Panc1 (cell line): ENCODE measurements around the gene PLBD2. TPM values are rescaled to one million over a fixed set of nuclear protein-coding genes. Genes with fewer than 3 reads are reported as not detected.

Experiments
- ATAC-seq: fragments of 200-7000 bp; cut with Tn5 transposase; 2 replicates; pipeline ENCODE4 v1.9.1; 2020; ENCODE audit warnings: mild to moderate bottlenecking, moderate library complexity
- BruUV-seq: library from RNA; stranded (reverse); fragments of 400-500 nt; replicated peaks from 2 replicates; lab custom pipeline; 2021; lab: Mats Ljungman, UMichigan
- CTCF ChIA-PET: fragments of 300-600 bp; sonication (Branson Sonifier 250); formaldehyde crosslinking; loops from one replicate; lab custom pipeline; 2022; ENCODE audit warnings: antibody characterized with exemption; lab: Charles Lee
- POLR2A ChIA-PET: fragments of 300-600 bp; sonication (Branson Sonifier 250); formaldehyde crosslinking; loops from one replicate; lab custom pipeline; 2022; ENCODE audit warnings: antibody characterized with exemption; lab: Charles Lee
- DNase-seq: peaks from one replicate; pipeline ENCODE4 v3.0.0-alpha.2; 2010; ENCODE audit warnings: low read depth, low spot score
- H3K27ac ChIP-seq: 2 replicates; pipeline ENCODE4 v1.5.1; 2011; ENCODE audit warnings: mild to moderate bottlenecking, low read length, inconsistent platforms
- H3K27me3 ChIP-seq: fragments of 200-500 bp; sonication (Bioruptor generic); 2 replicates; pipeline ENCODE4 v1.6.0; 2014; ENCODE audit warnings: low read length, inconsistent platforms; ENCODE audit not compliant: control insufficient read depth, insufficient read depth
- H3K36me3 ChIP-seq: fragments of 200-500 bp; sonication (Bioruptor generic); 2 replicates; pipeline ENCODE4 v1.5.1; 2014; ENCODE audit warnings: inconsistent platforms, mild to moderate bottlenecking, low read length, moderate library complexity; ENCODE audit not compliant: control insufficient read depth, insufficient read depth
- H3K4me1 ChIP-seq: 2 replicates; pipeline ENCODE4 v1.5.1; 2011; ENCODE audit warnings: inconsistent platforms, mild to moderate bottlenecking, low read length, moderate library complexity; ENCODE audit not compliant: control insufficient read depth, insufficient read depth
- H3K4me3 ChIP-seq, 2 experiments: 2 replicates each; pipeline ENCODE4 v1.5.1; 2011 to 2012; ENCODE audit warnings: low read depth in 2 of 2, low read length in 2 of 2, mild to moderate bottlenecking in 2 of 2, inconsistent platforms in 1 of 2, moderate library complexity in 1 of 2
- H3K9me3 ChIP-seq: fragments of 200-500 bp; sonication (Bioruptor generic); 2 replicates; pipeline ENCODE4 v1.5.1; 2014; ENCODE audit warnings: low read depth, mild to moderate bottlenecking, inconsistent platforms, low read length, moderate library complexity; ENCODE audit not compliant: control insufficient read depth, insufficient read depth
- POLR2AphosphoS5 ChIP-seq: IDR thresholded peaks from 2 replicates; pipeline ENCODE4 v1.6.1; 2012; ENCODE audit warnings: mild to moderate bottlenecking, low read depth, low read length, moderate library complexity
- REST ChIP-seq, 2 experiments: IDR thresholded peaks; 2 replicates each; pipeline ENCODE4 v1.6.1; 2011 to 2012; ENCODE audit warnings: low read depth in 2 of 2, control low read depth in 1 of 2, low read length in 1 of 2, mild to moderate bottlenecking in 1 of 2, moderate library complexity in 1 of 2; ENCODE audit not compliant: insufficient read depth in 1 of 2
- SIN3A ChIP-seq: IDR thresholded peaks from 2 replicates; pipeline ENCODE4 v1.6.1; 2012; ENCODE audit warnings: low read depth, mild to moderate bottlenecking, low read length, moderate library complexity, borderline replicate concordance; ENCODE audit not compliant: insufficient read depth
- TCF7L2 ChIP-seq: IDR thresholded peaks from 2 replicates; pipeline ENCODE4 v1.6.1; 2011; ENCODE audit warnings: mild to moderate bottlenecking, low read depth, low read length, inconsistent platforms
- in situ Hi-C: cut with HindIII; loops from 2 replicates; pipeline ENCODE4 v1.10.0; 2016; ENCODE audit warnings: low sequenced_read_pairs, low pct_unique_long_range_greater_than_20kb
- intact Hi-C: fragments of 100-400 bp; cut with micrococcal nuclease; formaldehyde crosslinking; loops from one replicate; pipeline ENCODE4 v1.10.0; 2022; ENCODE audit not compliant: unreplicated experiment
- total RNA-seq: library from RNA; stranded (reverse); gene quantifications from one replicate; pipeline ENCODE4 v1.2.1, GENCODE V29; 2021; ENCODE audit not compliant: unreplicated experiment
- TF ChIP-seq, protein P1 (sequence below): fragments of 450-650 bp; IDR thresholded peaks from 2 replicates; pipeline ENCODE4 v1.5.1; 2017; ENCODE audit warnings: mild to moderate bottlenecking

Gene PLBD2
- total RNA-seq, 1 experiment from 2014 or later: 69.7 TPM

GRCh38 chr12:113325916-113326315, 32.5 kb upstream of the PLBD2 start:
- Histone ChIP-seq H3K36me3 (no peaks in the 10 kb centered on the region), H3K27me3 (no peaks in the 10 kb centered on the region), H3K4me3 (no peak overlapping the region), H3K9me3 (no peaks in the 10 kb centered on the region), H3K4me1 (peaks cover 3% of the 10 kb centered on the region; the same call in 1 of the 2 replicates), H3K27ac (no peak overlapping the region)
- no peak for TF ChIP-seq POLR2AphosphoS5
- TF ChIP-seq SIN3A: no peak
- no peak for TF ChIP-seq TCF7L2
- TF ChIP-seq REST (IDR thresholded peaks at IDR 0.05; ENCODE audit: insufficient read depth in 1 of 2, low read depth in 2 of 2, low read length in 1 of 2): no peak
- TF ChIP-seq, protein P1, sequence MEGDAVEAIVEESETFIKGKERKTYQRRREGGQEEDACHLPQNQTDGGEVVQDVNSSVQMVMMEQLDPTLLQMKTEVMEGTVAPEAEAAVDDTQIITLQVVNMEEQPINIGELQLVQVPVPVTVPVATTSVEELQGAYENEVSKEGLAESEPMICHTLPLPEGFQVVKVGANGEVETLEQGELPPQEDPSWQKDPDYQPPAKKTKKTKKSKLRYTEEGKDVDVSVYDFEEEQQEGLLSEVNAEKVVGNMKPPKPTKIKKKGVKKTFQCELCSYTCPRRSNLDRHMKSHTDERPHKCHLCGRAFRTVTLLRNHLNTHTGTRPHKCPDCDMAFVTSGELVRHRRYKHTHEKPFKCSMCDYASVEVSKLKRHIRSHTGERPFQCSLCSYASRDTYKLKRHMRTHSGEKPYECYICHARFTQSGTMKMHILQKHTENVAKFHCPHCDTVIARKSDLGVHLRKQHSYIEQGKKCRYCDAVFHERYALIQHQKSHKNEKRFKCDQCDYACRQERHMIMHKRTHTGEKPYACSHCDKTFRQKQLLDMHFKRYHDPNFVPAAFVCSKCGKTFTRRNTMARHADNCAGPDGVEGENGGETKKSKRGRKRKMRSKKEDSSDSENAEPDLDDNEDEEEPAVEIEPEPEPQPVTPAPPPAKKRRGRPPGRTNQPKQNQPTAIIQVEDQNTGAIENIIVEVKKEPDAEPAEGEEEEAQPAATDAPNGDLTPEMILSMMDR: no peak
- CTCF ChIA-PET: no interaction called here
- in situ Hi-C loops (no loop called here), intact Hi-C loops (no loop called here)
- ATAC-seq (no peak), DNase-seq (no peak)
- BruUV-seq: no TSS peak
- POLR2A ChIA-PET: no interaction called here

DNA sequence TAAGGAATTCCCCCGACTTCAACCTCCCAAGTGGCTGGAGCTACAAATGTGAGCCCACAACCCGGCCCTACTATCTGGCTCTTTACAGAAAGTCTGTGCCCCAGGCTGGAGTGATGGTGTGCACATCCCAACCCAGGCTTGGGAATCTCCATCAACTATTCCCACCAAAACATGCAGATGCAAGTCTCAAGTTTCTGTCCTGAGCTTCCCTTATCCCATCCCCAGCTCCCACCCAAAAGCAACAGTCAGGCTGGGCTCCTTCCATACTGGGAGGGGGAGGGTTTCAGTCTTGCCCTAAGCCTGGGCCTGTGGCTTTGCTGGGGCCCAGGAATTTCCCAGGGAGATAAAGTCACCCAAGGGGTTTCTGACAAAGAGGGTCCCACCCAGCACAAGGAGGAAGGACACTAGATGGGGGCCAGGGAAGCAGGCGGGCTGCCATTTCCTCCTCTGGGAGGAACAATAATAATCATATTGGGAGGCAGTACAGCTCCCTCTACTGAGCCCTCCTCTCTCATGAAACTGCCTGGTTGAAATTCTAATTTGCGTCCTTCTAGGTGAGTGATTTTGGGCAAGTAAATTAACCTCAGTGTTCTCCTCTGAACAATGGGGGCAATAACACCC, 31.5 kb upstream of the PLBD2 start:
- Histone ChIP-seq H3K36me3 (no peaks in the 10 kb centered on the region), H3K27me3 (no peaks in the 10 kb centered on the region), H3K4me1 (peaks cover 3% of the 10 kb centered on the region; the same call in 1 of the 2 replicates), H3K9me3 (no peaks in the 10 kb centered on the region), H3K27ac (no peak overlapping the region), H3K4me3 (no peak overlapping the region)
- POLR2A ChIA-PET: no interaction called here
- BruUV-seq: no TSS peak
- CTCF ChIA-PET: no interaction called here
- ATAC-seq (no peak), DNase-seq (no peak)
- TF ChIP-seq TCF7L2 (no peak), SIN3A (no peak), REST (IDR thresholded peaks at IDR 0.05; ENCODE audit: insufficient read depth in 1 of 2, low read depth in 2 of 2, low read length in 1 of 2) (no peak), POLR2AphosphoS5 (no peak)
- TF ChIP-seq, protein P1: no peak
- intact Hi-C loops (no loop called here), in situ Hi-C loops (no loop called here)
